ENCODE measurements around the gene KRT80. TPM values are rescaled to one million over a fixed set of nuclear protein-coding genes. Genes with fewer than 3 reads are reported as not detected.

Gene KRT80
- total and polyA plus RNA-seq, 2 of the 13 experiments (the other 11 are each of a cell fraction or from before 2014, with no cell fraction given): 0.27 to 0.53 TPM

- no peak for TF ChIP-seq UBTF (CRISPR knock-in tag; IDR thresholded peaks at IDR 0.05)
- no peak for TF ChIP-seq RBAK (CRISPR knock-in tag; IDR thresholded peaks at IDR 0.05)
- TF ChIP-seq HNF1B (CRISPR knock-in tag; IDR thresholded peaks at IDR 0.05): no peak
- no peak for TF ChIP-seq MEIS1 (CRISPR knock-in tag; IDR thresholded peaks at IDR 0.05; ENCODE audit: borderline replicate concordance)
- no peak for TF ChIP-seq ZNF263 (CRISPR knock-in tag; IDR thresholded peaks at IDR 0.05)
- no peak for TF ChIP-seq ZNF138 (CRISPR knock-in tag; IDR thresholded peaks at IDR 0.05; ENCODE audit: low read depth)
- TF ChIP-seq ZBTB7B (CRISPR knock-in tag; IDR thresholded peaks at IDR 0.05): no peak
Observed at GRCh38 chr12:52201451-52201839, 9.6 kb upstream of the KRT80 start (continued).

GRCh38 chr12:52200781-52201450 lies 9.1 kb upstream of the KRT80 start:
- H3K9ac ChIP-seq (ENCODE audit: insufficient read depth, low read depth, low read length): no peak overlapping the region
- in situ Hi-C loops (cut with HindIII; ENCODE audit: extremely low pct_ligation_motif_present, low pct_unique_long_range_greater_than_20kb): loop anchor here (5.0 kb wide), 1 partner anchor 34 kb away; no protein-coding TSS in a partner anchor
- no peak for FAIRE-seq
- H3K27ac ChIP-seq (ENCODE audit: extremely low read length, insufficient read depth, low read length): no peak overlapping the region
- ATAC-seq: no peak
- no peak overlapping the region for H2AFZ ChIP-seq (ENCODE audit: low read length)
- H3K27me3 ChIP-seq (ENCODE audit: control insufficient read depth in 1 of 2, insufficient read depth in 2 of 2, low read length in 2 of 2): peaks cover 10 to 63% of the 10 kb centered on the region in 2 experiments
- no peaks in the 10 kb centered on the region for H3K9me3 ChIP-seq (ENCODE audit: low read length)
- no peak for DNase-seq (ENCODE audit: low spot score)
- POLR2A ChIA-PET: interaction anchor here (1.5 kb wide), 1 partner anchor 9 kb away, joined by 4 read pairs; no protein-coding TSS in a partner anchor
- no peaks in the 10 kb centered on the region for H3K36me3 ChIP-seq (replicated peaks in 1 of 2; ENCODE audit: control insufficient read depth in 1 of 2, insufficient read depth in 2 of 2, low read length in 2 of 2)
- H3K4me3 ChIP-seq (replicated peaks in 1 of 3; ENCODE audit: insufficient read depth in 1 of 3, low read depth in 2 of 3, low read length in 3 of 3): no peak overlapping the region
- H4K20me1 ChIP-seq (ENCODE audit: insufficient read depth, low read length): no peaks in the 10 kb centered on the region
- no TSS peak for BruUV-seq (replicated peaks)
- TF ChIP-seq SAP130 (CRISPR knock-in tag; IDR thresholded peaks at IDR 0.05; ENCODE audit: low read depth): no peak
- TF ChIP-seq AFF4 (CRISPR knock-in tag; IDR thresholded peaks at IDR 0.05): no peak
- no peak for TF ChIP-seq MIXL1 (CRISPR knock-in tag; IDR thresholded peaks at IDR 0.05)
- TF ChIP-seq CEBPZ (IDR thresholded peaks at IDR 0.05; ENCODE audit: low read length): no peak
- no peak for TF ChIP-seq CCAR2 (optimal IDR thresholded peaks at IDR 0.05; ENCODE audit: low read depth, low read length)
- H3K4me2 ChIP-seq (ENCODE audit: low read depth, low read length): no peak overlapping the region
- no peaks in the 10 kb centered on the region for H3K79me2 ChIP-seq (ENCODE audit: insufficient read depth, low read length)
- intact Hi-C loops (cut with micrococcal nuclease; ENCODE audit: unreplicated experiment): no loop called here
- CTCF ChIA-PET (ENCODE audit: low intra/inter-chr PET ratio, low total read pairs): no interaction called here
- 14% methylated on average over 14 of the region's 15 CpGs for WGBS (ENCODE audit: low lambda C conversion rate)
- peaks cover 12% of the 10 kb centered on the region; the same call in 1 of the 2 replicates for H3K4me1 ChIP-seq (ENCODE audit: insufficient read depth, low read length)
